ENCODE data around the gene CPN2.

Gene CPN2

DNA sequence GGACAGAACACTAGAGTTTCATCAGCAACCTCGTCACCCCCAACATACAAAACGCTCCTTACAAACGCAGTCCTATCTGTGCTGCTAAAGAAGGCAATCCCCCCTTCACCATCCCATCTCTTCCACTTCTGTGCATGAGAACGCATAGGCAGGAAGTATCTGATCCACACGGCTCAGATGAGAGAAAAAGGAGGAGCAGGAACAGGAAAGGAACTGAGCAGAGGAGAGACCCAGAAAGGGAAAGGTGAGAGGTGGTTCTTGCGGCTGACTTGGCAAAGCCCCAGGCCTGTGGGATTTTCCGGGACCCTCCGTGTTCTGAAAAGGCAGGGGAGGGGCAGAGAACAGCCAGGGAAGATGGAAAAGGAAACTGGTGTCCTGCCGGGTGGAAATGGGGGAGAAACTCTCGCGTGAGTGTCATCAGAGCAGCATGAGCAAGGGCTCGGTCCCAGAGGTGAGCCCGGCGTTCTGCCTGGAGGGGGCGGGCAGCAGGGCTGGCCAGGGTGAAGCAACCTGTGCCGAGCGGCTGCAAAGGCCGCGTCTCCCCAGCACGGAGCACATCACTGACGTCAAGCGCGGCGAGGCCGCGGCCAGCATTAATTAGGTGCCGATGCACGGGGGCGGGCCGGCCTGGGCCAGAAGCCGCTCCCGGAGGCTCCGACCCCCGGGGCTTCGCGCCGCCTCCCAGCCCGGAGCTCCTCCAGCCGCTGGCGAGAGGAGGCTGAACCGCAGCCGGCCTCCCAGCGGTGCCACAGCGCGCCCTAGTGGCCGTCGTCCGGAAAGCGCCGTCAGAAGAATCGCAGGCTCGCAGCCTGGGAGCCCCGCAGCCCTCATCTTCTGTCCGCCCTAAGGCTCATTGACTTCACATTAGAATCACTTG lies 35.8 kb downstream of the CPN2 start:
- DNase-seq (ENCODE audit: low read depth): peak; percentile 80
- TF ChIP-seq, protein P1, sequence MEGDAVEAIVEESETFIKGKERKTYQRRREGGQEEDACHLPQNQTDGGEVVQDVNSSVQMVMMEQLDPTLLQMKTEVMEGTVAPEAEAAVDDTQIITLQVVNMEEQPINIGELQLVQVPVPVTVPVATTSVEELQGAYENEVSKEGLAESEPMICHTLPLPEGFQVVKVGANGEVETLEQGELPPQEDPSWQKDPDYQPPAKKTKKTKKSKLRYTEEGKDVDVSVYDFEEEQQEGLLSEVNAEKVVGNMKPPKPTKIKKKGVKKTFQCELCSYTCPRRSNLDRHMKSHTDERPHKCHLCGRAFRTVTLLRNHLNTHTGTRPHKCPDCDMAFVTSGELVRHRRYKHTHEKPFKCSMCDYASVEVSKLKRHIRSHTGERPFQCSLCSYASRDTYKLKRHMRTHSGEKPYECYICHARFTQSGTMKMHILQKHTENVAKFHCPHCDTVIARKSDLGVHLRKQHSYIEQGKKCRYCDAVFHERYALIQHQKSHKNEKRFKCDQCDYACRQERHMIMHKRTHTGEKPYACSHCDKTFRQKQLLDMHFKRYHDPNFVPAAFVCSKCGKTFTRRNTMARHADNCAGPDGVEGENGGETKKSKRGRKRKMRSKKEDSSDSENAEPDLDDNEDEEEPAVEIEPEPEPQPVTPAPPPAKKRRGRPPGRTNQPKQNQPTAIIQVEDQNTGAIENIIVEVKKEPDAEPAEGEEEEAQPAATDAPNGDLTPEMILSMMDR (IDR thresholded peaks at IDR 0.05; ENCODE audit: insufficient read depth, low read depth, low read length, missing control alignments): peak; percentile 73
- peak overlapping the region; percentile 43 for H3K4me3 ChIP-seq (ENCODE audit: low read length)

DNA sequence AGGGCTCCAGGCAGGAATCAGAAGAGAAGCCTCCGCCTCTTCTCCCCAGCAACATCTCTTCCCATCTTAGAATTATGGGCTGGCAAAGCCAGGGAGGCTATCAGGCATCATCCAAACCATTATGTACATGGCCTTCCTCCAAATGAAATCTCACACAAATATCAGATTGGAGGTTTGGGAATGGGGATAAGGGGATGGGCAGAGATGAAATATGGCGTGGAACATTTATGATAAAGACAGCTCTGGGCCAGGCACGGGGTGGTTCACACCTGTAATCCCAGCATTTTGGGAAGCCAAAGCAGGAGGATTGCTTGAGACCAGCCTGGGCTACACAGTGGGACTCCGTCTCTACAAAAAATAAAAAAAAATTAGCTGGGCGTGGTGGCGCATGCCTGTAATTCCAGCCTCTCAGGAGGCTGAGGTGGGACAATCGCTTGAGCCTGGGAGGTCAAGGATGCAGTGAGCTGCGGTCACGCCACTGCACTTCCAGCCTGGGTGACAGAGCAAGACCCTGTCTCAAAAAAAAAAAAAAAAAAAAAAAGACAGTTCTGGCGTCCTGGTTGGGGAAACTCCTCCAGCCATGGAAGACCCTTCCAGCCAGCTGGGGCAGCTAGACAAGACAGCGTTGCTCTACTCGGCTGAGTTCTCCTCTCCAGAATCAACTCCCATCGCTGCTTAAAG lies 36.6 kb downstream of the CPN2 start:
- TF ChIP-seq, protein P1 (IDR thresholded peaks at IDR 0.05; ENCODE audit: insufficient read depth, low read depth, low read length, missing control alignments): no peak
- no peak overlapping the region for H3K4me3 ChIP-seq (ENCODE audit: low read length)
- no peak for DNase-seq (ENCODE audit: low read depth)

DNA sequence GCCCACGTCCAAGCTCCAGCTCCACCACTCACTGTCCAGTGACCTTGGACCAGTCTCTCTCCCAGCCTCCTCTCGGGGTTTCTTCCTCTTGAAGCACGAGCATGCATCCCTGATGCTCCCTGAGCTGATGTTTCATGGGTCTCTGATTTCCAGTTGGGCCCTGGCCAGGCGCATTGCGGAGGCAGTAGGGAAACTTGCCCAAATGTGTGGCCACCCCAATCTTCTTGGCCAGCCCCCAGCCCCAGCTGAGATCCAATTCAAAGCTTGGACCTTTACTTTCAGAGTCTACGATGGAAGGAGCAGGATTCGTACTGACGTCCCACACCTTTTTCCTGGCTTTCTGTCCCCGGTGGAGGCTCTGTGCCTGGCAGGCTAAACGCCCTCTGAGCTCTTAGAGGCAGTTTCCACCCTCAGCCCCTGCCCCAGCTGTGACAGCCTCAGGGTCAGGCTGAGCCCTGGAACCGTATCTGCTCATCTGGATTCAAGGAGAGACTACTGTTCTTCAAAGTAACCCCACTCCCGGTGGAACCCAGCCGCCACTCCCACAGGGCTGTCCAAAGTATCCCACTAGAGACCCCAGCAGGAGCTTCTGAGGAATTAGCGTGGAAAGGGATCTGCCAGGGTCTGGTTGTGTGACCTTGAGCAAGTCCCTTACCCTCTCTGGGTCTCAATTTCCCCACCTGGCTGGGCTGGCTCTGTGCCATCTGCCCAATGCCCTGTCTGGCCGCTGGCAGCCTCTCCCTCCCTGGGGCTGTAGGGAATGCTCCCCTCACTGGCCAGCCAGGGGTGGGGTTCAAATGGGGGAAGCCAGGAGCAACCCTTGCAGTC lies 37.4 kb downstream of the CPN2 start:
- TF ChIP-seq, protein P1 (IDR thresholded peaks at IDR 0.05; ENCODE audit: insufficient read depth, low read depth, low read length, missing control alignments): peak; percentile 9
- DNase-seq (ENCODE audit: low read depth): no peak
- H3K4me3 ChIP-seq (ENCODE audit: low read length): no peak overlapping the region

DNA sequence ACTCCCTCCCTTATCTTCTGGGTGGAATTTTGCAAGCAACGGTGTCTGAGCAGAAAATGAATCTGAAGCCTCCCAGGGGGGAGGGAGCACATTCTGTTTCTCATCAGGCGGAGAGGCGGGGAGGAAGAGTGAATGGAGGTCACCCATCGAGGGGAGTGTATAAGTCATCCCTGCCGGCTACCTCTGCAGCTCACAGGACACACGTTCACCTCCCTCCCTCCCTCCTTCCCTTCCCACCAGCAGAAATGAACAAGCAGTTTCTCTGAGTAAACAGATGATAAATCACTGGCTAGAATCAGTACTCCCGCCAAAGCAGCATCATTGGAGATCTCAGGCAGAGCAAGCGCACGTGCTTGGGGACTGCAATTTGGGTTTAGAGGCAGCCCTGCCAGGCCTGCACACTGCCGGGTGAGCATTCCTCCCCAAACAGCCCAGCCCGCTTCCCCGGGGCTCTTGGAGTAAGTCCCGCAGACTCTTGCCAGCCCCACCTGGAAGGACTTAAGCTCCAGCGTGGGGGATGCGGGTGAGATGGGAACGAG lies 38.3 kb downstream of the CPN2 start:
- TF ChIP-seq, protein P1 (IDR thresholded peaks at IDR 0.05; ENCODE audit: insufficient read depth, low read depth, low read length, missing control alignments): no peak
- peak; percentile 67 for DNase-seq (ENCODE audit: low read depth)
- H3K4me3 ChIP-seq (ENCODE audit: low read length): no peak overlapping the region

DNA sequence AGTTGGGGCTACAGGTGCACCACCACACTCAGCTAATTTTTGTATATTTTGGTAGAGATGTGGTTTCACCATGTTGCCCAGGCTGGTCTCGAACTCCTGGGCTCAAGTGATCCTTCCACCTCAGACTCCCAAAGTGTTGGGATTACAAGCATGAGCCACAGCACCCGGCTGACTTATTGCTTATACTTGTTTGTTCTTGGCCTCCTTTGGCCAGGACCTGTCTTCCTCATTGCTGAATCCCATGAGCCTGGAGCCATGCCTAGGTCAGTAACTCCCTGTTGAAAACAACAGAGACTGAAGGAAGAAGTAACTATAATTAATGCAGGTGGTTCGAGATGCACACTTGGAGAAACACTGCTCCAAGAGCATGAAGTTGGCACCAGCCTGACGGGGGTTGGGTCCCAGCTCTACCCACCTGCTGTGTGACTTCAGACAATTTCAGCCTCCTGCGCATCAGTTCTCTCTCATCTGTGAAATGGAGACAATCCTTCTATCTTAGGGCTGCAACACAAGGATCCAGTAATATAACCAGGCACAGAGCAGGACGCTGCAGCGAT lies 38.9 kb downstream of the CPN2 start:
- H3K4me3 ChIP-seq (ENCODE audit: low read length): no peak overlapping the region
- peak; percentile 42 for DNase-seq (ENCODE audit: low read depth)
- TF ChIP-seq, protein P1 (IDR thresholded peaks at IDR 0.05; ENCODE audit: insufficient read depth, low read depth, low read length, missing control alignments): no peak

DNA sequence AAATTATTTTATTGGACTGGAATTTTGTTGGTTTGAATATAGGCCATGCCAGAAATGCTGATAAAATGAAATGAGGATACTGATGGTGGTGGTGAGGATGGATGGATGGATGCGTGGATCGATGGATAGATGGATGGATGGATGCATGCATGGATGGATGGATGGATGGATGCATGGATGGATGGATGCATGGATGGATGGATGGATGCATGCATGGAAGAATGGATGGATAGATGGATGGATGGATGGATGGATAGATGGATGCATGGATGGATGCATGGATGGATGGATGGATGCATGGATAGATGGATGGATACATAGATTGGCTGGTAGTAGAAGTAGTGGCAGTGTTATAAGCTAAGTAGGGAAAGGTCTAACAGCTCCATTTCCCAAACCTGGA lies 40.1 kb downstream of the CPN2 start:
- no peak overlapping the region for H3K4me3 ChIP-seq (ENCODE audit: low read length)
- TF ChIP-seq, protein P1 (IDR thresholded peaks at IDR 0.05; ENCODE audit: insufficient read depth, low read depth, low read length, missing control alignments): no peak
- no peak for DNase-seq (ENCODE audit: low read depth)
